ENCODE data around the gene LRRC8D.

DNA sequence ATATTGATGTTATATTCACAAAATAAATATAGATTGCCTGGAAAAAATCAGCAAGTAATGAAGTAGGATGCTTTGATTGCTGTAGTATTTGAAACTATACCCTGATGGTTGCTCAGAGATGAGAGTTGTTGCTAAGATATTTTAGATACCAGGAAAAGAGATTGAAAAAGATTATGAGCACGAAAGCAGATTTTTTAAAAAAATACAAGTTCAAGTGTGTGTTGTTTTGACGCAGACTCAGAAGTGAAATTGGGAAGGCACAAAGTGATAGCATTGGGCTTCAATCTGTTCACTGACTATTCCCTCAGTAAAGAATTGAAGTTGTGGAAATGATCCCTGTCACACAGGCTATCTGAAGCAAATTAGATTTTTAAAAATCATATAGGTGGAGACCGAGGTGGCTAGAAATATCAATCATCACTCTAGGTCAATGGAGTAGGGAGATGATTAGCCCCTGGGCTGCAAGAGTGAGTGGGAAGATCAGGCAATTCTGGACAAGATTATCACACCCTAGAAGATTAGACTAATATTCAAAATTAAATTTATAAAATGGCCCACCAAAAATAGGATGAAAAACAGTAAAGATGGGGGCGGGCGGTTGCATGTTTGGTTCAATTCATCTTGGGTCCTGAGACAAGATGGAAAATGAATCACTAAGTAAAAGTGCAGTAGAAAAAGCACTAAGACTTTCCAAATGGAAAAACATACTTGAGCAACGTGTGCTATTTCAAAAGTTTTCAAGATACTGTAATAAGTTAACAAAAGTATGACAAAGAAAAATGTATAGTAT lies 41.5 kb upstream of the LRRC8D start:
- TF ChIP-seq POLR2AphosphoS5 (IDR thresholded peaks at IDR 0.05; ENCODE audit: low read depth, low read length) (no peak), FOSL1 (IDR thresholded peaks at IDR 0.05; ENCODE audit: low read depth) (no peak), POLR2A (IDR thresholded peaks at IDR 0.05; ENCODE audit: borderline replicate concordance, extremely low read depth, insufficient read depth, insufficient read length) (no peak)
- TF ChIP-seq, protein P1, sequence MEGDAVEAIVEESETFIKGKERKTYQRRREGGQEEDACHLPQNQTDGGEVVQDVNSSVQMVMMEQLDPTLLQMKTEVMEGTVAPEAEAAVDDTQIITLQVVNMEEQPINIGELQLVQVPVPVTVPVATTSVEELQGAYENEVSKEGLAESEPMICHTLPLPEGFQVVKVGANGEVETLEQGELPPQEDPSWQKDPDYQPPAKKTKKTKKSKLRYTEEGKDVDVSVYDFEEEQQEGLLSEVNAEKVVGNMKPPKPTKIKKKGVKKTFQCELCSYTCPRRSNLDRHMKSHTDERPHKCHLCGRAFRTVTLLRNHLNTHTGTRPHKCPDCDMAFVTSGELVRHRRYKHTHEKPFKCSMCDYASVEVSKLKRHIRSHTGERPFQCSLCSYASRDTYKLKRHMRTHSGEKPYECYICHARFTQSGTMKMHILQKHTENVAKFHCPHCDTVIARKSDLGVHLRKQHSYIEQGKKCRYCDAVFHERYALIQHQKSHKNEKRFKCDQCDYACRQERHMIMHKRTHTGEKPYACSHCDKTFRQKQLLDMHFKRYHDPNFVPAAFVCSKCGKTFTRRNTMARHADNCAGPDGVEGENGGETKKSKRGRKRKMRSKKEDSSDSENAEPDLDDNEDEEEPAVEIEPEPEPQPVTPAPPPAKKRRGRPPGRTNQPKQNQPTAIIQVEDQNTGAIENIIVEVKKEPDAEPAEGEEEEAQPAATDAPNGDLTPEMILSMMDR (IDR thresholded peaks at IDR 0.05 in 2 of 3, conservative IDR thresholded peaks at IDR 0.05 in 1 of 3; ENCODE audit: borderline replicate concordance in 1 of 3, insufficient read depth in 1 of 3, low read depth in 2 of 3, low read length in 2 of 3), result no peak

Data from HCT116 (cell line).